Stomach (tissue), 9 donors: ENCODE results near the gene PLCB4. TPM values are rescaled to one million over a fixed set of nuclear protein-coding genes. Genes with fewer than 3 reads are reported as not detected.

Experiments used
- DNase-seq, 2 donors: peaks; one replicate each; pipeline versions ENCODE4 v3.0.0 to v3.0.0-alpha.2; 2013 to 2019
- H3K27ac ChIP-seq, 5 donors: fragments of 200-600 bp in 4 of 5; sonication (generic) in 4 of 5; one replicate each; pipeline ENCODE4 v1.5.1; 2013 to 2019; ENCODE audit warnings: mild to moderate bottlenecking in 1 of 5, moderate library complexity in 1 of 5
- H3K27me3 ChIP-seq, 3 donors: fragments of 200-600 bp; sonication (generic); one replicate each; pipeline ENCODE4 v1.5.1; 2017 to 2019; ENCODE audit warnings: mixed run types in 1 of 3
- H3K36me3 ChIP-seq, 4 donors: fragments of 200-600 bp; sonication (generic); 1 replicate in 3 of 4; 2 replicates in 1 of 4; pipeline ENCODE4 v1.5.1; 2016 to 2019
- H3K4me1 ChIP-seq, 4 donors: fragments of 200-600 bp; sonication (generic); one replicate each; pipeline ENCODE4 v1.5.1; 2016 to 2019
- H3K4me3 ChIP-seq, 4 donors: fragments of 200-600 bp; sonication (generic) in 3 of 4; one replicate each; pipeline ENCODE4 v1.5.1; 2016 to 2019; ENCODE audit warnings: mild to moderate bottlenecking in 1 of 4
- H3K9me3 ChIP-seq, 4 donors: fragments of 200-600 bp; sonication (generic); one replicate each; pipeline ENCODE4 v1.5.1; 2016 to 2019
- EP300 ChIP-seq: sonication (generic); formaldehyde crosslinking; IDR thresholded peaks from one replicate; pipeline ENCODE4 v1.6.1; 2017; ENCODE audit warnings: antibody characterized with exemption
- POLR2A ChIP-seq, 4 donors: fragments of 450-650 bp; IDR thresholded peaks; one replicate each; pipeline ENCODE4 v1.6.1; 2016; ENCODE audit warnings: antibody characterized with exemption in 4 of 4, control low read depth in 2 of 4, mild to moderate bottlenecking in 1 of 4, moderate library complexity in 1 of 4
- POLR2AphosphoS5 ChIP-seq, 3 donors: sonication (generic); formaldehyde crosslinking; IDR thresholded peaks; one replicate each; pipeline ENCODE4 v1.6.1; 2016; ENCODE audit warnings: antibody characterized with exemption in 3 of 3
- WGBS, 5 donors: extraction: QIAGEN DNeasy Blood & Tissue Kit in 3 of 5; methylation state at CpG; one replicate each; pipeline versions ENCODE4 v1.1.5 to v1.1.7; 2013 to 2018; 5-methylcytosine and 5-hydroxymethylcytosine counted together
- intact Hi-C: fragments of 100-400 bp; cut with DNase I; formaldehyde crosslinking; loops from one replicate; pipeline ENCODE4 v1.15.1; 2023; ENCODE audit warnings: low total_unique reads
- polyA plus RNA-seq, 3 donors: library from polyadenylated mRNA; stranded (reverse); fragments of 200-250 nt; gene quantifications; one replicate each; pipeline ENCODE4 v1.2.3, GENCODE V29; 2013
- total RNA-seq, 5 donors: library from RNA; depleted of rRNA; stranded (reverse); fragments of >200 nt; gene quantifications; one replicate each; pipeline versions ENCODE4 v1.1.0 to v1.2.3, GENCODE V29; 2014 to 2016
- TF ChIP-seq, protein P1 (sequence below), 7 experiments: fragments of 450-650 bp in 4 of 7; fragments of 200-600 bp in 3 of 7; sonication (generic) in 3 of 7; IDR thresholded peaks; one replicate each; pipeline ENCODE4 v1.5.1; 2016 to 2019; ENCODE audit warnings: antibody characterized with exemption in 7 of 7, control low read depth in 2 of 7, mild to moderate bottlenecking in 1 of 7
- donor health status: healthy with polysubstance abuse.
- donor health status: Bipolar disorder and iron deficiency.
- donor health status: healthy.

The PLCB4 gene
- total and polyA plus RNA-seq, 8 donors, result 5.3 to 29.4 (median 22.3) TPM

DNA sequence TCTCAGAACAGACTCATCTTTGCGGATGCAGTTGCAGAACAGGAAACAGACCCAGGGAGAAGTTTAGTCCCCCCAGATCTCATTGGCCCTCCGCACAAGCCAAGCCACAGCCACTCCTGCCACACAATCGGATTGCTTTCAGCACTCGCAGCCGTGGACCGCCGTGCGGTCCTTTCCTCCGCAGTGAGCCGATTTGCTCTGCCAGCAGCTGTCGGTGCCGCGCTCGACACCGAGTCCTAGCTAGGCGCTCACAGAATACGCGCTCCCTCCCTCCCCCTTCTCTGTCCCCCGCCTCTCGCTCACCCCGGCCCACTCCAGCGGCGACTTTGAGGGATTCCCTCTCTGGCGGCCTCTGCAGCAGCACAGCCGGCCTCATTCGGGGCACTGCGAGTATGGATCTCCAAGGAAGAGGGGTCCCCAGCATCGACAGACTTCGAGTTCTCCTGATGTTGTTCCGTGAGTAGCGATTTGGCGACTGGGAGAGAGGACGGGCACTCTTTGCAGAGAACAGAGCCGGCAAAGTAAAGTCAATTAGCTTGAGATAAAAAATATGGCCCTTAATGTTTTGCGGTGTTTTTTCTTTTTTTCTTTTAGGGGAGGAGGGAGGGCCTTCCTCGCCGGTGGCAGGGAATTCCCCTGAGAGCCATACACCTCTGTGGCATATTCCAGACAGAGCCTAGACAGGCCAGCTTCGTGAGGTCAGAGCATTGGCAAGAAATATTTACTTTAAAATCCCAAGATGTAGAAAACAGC is 445.8 kb downstream of the PLCB4 start, which contains the start of gene LAMP5:
LAMP5 (plus strand) TSS at position 130 of the 753 bp plus-strand sequence; CDS start at position 393, 263 bp downstream.
- WGBS, 5 donors, result 1 to 2% (median 2%) methylated on average over 18 to 38 of the region's 38 CpGs
- TF ChIP-seq POLR2A (IDR thresholded peaks at IDR 0.05) (no peak), POLR2AphosphoS5 (IDR thresholded peaks at IDR 0.05) (no peak), EP300 (no peak)
- TF ChIP-seq, protein P1, sequence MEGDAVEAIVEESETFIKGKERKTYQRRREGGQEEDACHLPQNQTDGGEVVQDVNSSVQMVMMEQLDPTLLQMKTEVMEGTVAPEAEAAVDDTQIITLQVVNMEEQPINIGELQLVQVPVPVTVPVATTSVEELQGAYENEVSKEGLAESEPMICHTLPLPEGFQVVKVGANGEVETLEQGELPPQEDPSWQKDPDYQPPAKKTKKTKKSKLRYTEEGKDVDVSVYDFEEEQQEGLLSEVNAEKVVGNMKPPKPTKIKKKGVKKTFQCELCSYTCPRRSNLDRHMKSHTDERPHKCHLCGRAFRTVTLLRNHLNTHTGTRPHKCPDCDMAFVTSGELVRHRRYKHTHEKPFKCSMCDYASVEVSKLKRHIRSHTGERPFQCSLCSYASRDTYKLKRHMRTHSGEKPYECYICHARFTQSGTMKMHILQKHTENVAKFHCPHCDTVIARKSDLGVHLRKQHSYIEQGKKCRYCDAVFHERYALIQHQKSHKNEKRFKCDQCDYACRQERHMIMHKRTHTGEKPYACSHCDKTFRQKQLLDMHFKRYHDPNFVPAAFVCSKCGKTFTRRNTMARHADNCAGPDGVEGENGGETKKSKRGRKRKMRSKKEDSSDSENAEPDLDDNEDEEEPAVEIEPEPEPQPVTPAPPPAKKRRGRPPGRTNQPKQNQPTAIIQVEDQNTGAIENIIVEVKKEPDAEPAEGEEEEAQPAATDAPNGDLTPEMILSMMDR (IDR thresholded peaks at IDR 0.05), result no peak
- DNase-seq, result peak in 1 of 2 donors; percentile 85
- Histone ChIP-seq H3K4me1 (peaks cover 14 to 26% (median 21%) of the 10 kb centered on the region in 4 donors), H3K27ac (no peak within 1 kb of the TSS), H3K9me3 (no peaks in the 10 kb centered on the region), H3K4me3 (peak within 1 kb of the TSS; percentile 17 to 36 (median 26)), H3K36me3 (no peaks in the 10 kb centered on the region), H3K27me3 (peaks cover 0 to 83% (median 28%) of the 10 kb centered on the region in 3 donors)
- intact Hi-C loops, result no loop called here

DNA sequence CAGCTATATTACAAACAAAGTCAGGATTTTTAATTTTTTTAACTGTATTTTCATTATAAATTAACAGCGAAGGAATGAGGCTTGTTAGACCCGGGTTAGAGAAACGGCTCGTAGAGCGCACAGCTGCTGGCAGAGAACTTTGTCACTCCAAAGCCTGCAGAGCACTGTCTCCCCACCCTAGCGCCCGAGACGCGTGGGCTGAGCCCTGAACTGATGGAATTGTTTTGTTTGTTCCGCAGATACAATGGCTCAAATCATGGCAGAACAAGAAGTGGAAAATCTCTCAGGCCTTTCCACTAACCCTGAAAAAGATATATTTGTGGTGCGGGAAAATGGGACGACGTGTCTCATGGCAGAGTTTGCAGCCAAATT is 446.3 kb downstream of the PLCB4 start:
- intact Hi-C loops, result no loop called here
- Histone ChIP-seq H3K4me1 (peaks cover 14 to 26% (median 21%) of the 10 kb centered on the region in 4 donors), H3K9me3 (no peaks in the 10 kb centered on the region), H3K4me3 (peak overlapping the region in 3 of 4 donors; percentile 20 to 36 (median 32)), H3K36me3 (no peaks in the 10 kb centered on the region), H3K27ac (no peak overlapping the region), H3K27me3 (peaks cover 0 to 83% (median 28%) of the 10 kb centered on the region in 3 donors)
- WGBS, 5 donors, result 4 to 8% (median 6%) methylated on average over 13 of the region's 13 CpGs
- peak in 1 of 2 donors; percentile 21 for DNase-seq
- TF ChIP-seq EP300 (no peak), POLR2AphosphoS5 (IDR thresholded peaks at IDR 0.05) (no peak), POLR2A (IDR thresholded peaks at IDR 0.05) (no peak)
- TF ChIP-seq, protein P1 (IDR thresholded peaks at IDR 0.05), result no peak

DNA sequence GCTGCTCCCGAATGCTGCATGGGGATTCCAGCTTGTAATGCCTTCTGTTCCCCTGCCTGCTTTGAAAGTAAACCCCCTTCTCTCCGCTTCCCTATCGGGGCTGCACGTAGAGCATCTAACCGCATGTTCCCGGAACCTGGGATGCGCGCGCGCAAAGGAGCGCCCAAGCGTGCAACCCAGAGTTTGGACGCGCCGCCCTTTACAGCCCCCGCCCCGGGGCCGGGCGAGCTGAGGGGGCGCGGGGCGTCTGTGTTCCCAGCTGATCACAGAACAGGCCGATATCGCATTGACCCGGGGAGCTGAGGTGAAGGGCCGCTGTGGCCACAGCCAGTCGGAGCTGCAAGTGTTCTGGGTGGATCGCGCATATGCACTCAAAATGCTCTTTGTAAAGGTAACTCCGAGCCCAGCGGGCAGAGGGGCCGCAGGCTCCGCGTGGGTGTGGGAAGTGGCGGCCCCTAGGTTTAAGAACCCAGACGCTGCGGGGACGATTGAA is 446.9 kb downstream of the PLCB4 start:
- TF ChIP-seq, protein P1 (IDR thresholded peaks at IDR 0.05), result no peak
- TF ChIP-seq POLR2AphosphoS5 (IDR thresholded peaks at IDR 0.05), result no peak
- TF ChIP-seq EP300, result no peak
- no peak for TF ChIP-seq POLR2A (IDR thresholded peaks at IDR 0.05)
- peaks cover 0 to 83% (median 28%) of the 10 kb centered on the region in 3 donors for H3K27me3 ChIP-seq
- H3K27ac ChIP-seq, result no peak overlapping the region
- no peaks in the 10 kb centered on the region for H3K36me3 ChIP-seq
- DNase-seq, result peak in 1 of 2 donors; percentile 41
- H3K9me3 ChIP-seq, result no peaks in the 10 kb centered on the region
- peaks cover 14 to 26% (median 21%) of the 10 kb centered on the region in 4 donors for H3K4me1 ChIP-seq
- 1 to 8% (median 3%) methylated on average over 14 to 38 of the region's 38 CpGs for WGBS, 5 donors
- intact Hi-C loops, result no loop called here
- peak overlapping the region; percentile 3 to 36 (median 18) for H3K4me3 ChIP-seq

DNA sequence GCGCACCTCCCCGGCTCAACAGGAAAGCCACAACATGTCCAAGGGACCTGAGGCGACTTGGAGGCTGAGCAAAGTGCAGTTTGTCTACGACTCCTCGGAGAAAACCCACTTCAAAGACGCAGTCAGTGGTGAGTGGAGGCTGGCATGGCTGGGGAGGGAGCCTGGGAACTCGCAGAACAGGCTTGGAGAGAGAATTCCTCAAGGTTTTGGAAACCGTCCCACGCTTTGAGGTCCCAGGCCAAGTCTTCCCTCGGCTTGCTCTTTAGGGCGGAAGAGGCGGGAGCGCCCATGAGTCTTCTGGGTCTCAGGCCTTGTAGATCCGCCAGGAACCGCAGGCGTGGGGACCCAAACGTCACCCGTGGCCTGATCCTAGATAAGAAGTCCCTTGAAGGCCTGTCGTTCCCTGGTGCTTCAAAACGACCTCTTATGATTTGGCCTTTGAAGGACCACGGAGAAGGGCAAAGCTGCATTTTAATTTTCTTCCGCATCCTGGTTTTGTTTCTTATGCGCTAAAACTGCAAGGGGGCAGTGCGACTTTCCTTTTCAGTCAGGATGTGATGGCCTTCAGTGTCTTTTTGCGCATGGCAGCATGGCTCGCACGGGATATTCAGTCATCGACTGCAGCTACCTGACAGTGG is 447.5 kb downstream of the PLCB4 start:
- Histone ChIP-seq H3K9me3 (no peaks in the 10 kb centered on the region), H3K4me3 (peak overlapping the region; percentile 3 to 36 (median 18))

More for the DNA sequence above, 447.5 kb downstream of the PLCB4 start:
- intact Hi-C loops, result no loop called here
- Histone ChIP-seq H3K27ac (no peak overlapping the region), H3K36me3 (no peaks in the 10 kb centered on the region), H3K27me3 (peaks cover 0 to 83% (median 28%) of the 10 kb centered on the region in 3 donors), H3K4me1 (peaks cover 14 to 26% (median 21%) of the 10 kb centered on the region in 4 donors)
- 7 to 14% (median 9%) methylated on average over 20 to 28 of the region's 28 CpGs for WGBS, 5 donors
- TF ChIP-seq POLR2AphosphoS5 (IDR thresholded peaks at IDR 0.05) (no peak), POLR2A (IDR thresholded peaks at IDR 0.05) (no peak), EP300 (no peak)
- TF ChIP-seq, protein P1 (IDR thresholded peaks at IDR 0.05), result no peak
- DNase-seq, result peak in 1 of 2 donors; percentile 48
